Measurements from ENCODE around the gene SLC19A2. TPM values are rescaled to one million over a fixed set of nuclear protein-coding genes. Genes with fewer than 3 reads are reported as not detected.

SLC19A2 gene
- total RNA-seq, 1 experiment from 2014 or later = 9.9 TPM

GRCh38 chr1:169513208-169513607 is 27.5 kb upstream of the SLC19A2 start:
- Histone ChIP-seq H3K4me3 (ENCODE audit: low read depth, low read length, poor library complexity, severe bottlenecking) (no peak overlapping the region), H3K4me1 (ENCODE audit: insufficient read depth, low read length, poor library complexity, severe bottlenecking) (peaks cover 21% of the 10 kb centered on the region), H3K36me3 (ENCODE audit: insufficient read depth, low read length, poor library complexity, severe bottlenecking) (no peaks in the 10 kb centered on the region), H3K9me3 (ENCODE audit: low read depth, low read length, poor library complexity, severe bottlenecking) (no peaks in the 10 kb centered on the region), H3K27ac (ENCODE audit: low read depth, low read length, poor library complexity, severe bottlenecking) (no peak overlapping the region), H3K27me3 (replicated peaks; ENCODE audit: insufficient read depth, low read depth, low read length, poor library complexity) (no peaks in the 10 kb centered on the region)
- ChIA-PET CTCF (no interaction called here), POLR2A (ENCODE audit: low non-redundant PET) (no interaction called here)
- no peak for DNase-seq (ENCODE audit: low spot score)
- intact Hi-C loops (cut with micrococcal nuclease; ENCODE audit: unreplicated experiment) = no loop called here
- TF ChIP-seq CTCF (conservative IDR thresholded peaks at IDR 0.05; ENCODE audit: low read depth, low read length) (no peak), EZH2 (IDR thresholded peaks at IDR 0.05; ENCODE audit: borderline replicate concordance, low read depth, low read length, poor library complexity, severe bottlenecking) (no peak)
- no TSS peak for BruUV-seq (replicated peaks)

- no peak for DNase-seq (ENCODE audit: low spot score)
- no peak overlapping the region for H3K27ac ChIP-seq (ENCODE audit: low read depth, low read length, poor library complexity, severe bottlenecking)
- ChIA-PET POLR2A (ENCODE audit: low non-redundant PET) (no interaction called here), CTCF (interaction anchor here (1.0 kb wide), 1 partner anchor 35 kb away, joined by 3 read pairs; no protein-coding TSS in a partner anchor)
- BruUV-seq (replicated peaks) = no TSS peak
- H3K27me3 ChIP-seq (replicated peaks; ENCODE audit: insufficient read depth, low read depth, low read length, poor library complexity) = no peaks in the 10 kb centered on the region
- H3K4me3 ChIP-seq (ENCODE audit: low read depth, low read length, poor library complexity, severe bottlenecking) = no peak overlapping the region
- intact Hi-C loops (cut with micrococcal nuclease; ENCODE audit: unreplicated experiment) = no loop called here
- peaks cover 21% of the 10 kb centered on the region for H3K4me1 ChIP-seq (ENCODE audit: insufficient read depth, low read length, poor library complexity, severe bottlenecking)
- H3K9me3 ChIP-seq (ENCODE audit: low read depth, low read length, poor library complexity, severe bottlenecking) = no peaks in the 10 kb centered on the region
- TF ChIP-seq CTCF (conservative IDR thresholded peaks at IDR 0.05; ENCODE audit: low read depth, low read length) (no peak), EZH2 (IDR thresholded peaks at IDR 0.05; ENCODE audit: borderline replicate concordance, low read depth, low read length, poor library complexity, severe bottlenecking) (no peak)
- no peaks in the 10 kb centered on the region for H3K36me3 ChIP-seq (ENCODE audit: insufficient read depth, low read length, poor library complexity, severe bottlenecking)
Measured at GRCh38 chr1:169511316-169512005, 25.7 kb upstream of the SLC19A2 start.

GRCh38 chr1:169510060-169510459 is 24.3 kb upstream of the SLC19A2 start:
- intact Hi-C loops (cut with micrococcal nuclease; ENCODE audit: unreplicated experiment) = no loop called here
- TF ChIP-seq EZH2 (IDR thresholded peaks at IDR 0.05; ENCODE audit: borderline replicate concordance, low read depth, low read length, poor library complexity, severe bottlenecking) = no peak
- TF ChIP-seq CTCF (conservative IDR thresholded peaks at IDR 0.05; ENCODE audit: low read depth, low read length) = no peak
- no peak overlapping the region for H3K27ac ChIP-seq (ENCODE audit: low read depth, low read length, poor library complexity, severe bottlenecking)
- no peaks in the 10 kb centered on the region for H3K36me3 ChIP-seq (ENCODE audit: insufficient read depth, low read length, poor library complexity, severe bottlenecking)
- ChIA-PET CTCF (no interaction called here), POLR2A (ENCODE audit: low non-redundant PET) (no interaction called here)
- H3K4me1 ChIP-seq (ENCODE audit: insufficient read depth, low read length, poor library complexity, severe bottlenecking) = peaks cover 9% of the 10 kb centered on the region
- no peaks in the 10 kb centered on the region for H3K27me3 ChIP-seq (replicated peaks; ENCODE audit: insufficient read depth, low read depth, low read length, poor library complexity)
- DNase-seq (ENCODE audit: low spot score) = no peak
- H3K4me3 ChIP-seq (ENCODE audit: low read depth, low read length, poor library complexity, severe bottlenecking) = no peak overlapping the region
- H3K9me3 ChIP-seq (ENCODE audit: low read depth, low read length, poor library complexity, severe bottlenecking) = no peaks in the 10 kb centered on the region
- no TSS peak for BruUV-seq (replicated peaks)

Data from A673 (cell line).